K562 (cell line): ENCODE data around the gene TKTL2. TPM values are rescaled to one million over a fixed set of nuclear protein-coding genes. Genes with fewer than 3 reads are reported as not detected.

Experiments
- ARID1B ChIP-seq: fragments of 450-650 bp; IDR thresholded peaks from 2 replicates; pipeline ENCODE4 v1.6.1; 2016; ENCODE audit warnings: antibody characterized with exemption, mild to moderate bottlenecking, inconsistent platforms
- ARID2 ChIP-seq: fragments of 450-650 bp; IDR thresholded peaks from 2 replicates; pipeline ENCODE4 v1.6.1; 2017; ENCODE audit warnings: antibody characterized with exemption, mild to moderate bottlenecking
- BHLHE40 ChIP-seq: IDR thresholded peaks from 2 replicates; pipeline ENCODE4 v1.6.1; 2011; ENCODE audit warnings: low read length, improper control_type of control experiment
- CREB3L1 ChIP-seq: fragments of 450-650 bp; IDR thresholded peaks from 2 replicates; pipeline ENCODE4 v1.6.1; 2014; ENCODE audit warnings: low read depth, mild to moderate bottlenecking, moderate library complexity, borderline replicate concordance
- CXXC5 ChIP-seq: fragments of 250-450 bp; sonication (Bioruptor Pico); IDR thresholded peaks from 2 replicates; pipeline ENCODE4 v1.8.0; 2022; ENCODE audit warnings: inconsistent platforms, mild to moderate bottlenecking, moderate library complexity
- DLX4 ChIP-seq: fragments of 250-450 bp; sonication (Bioruptor Pico); IDR thresholded peaks from 2 replicates; pipeline ENCODE4 v1.6.1; 2021; ENCODE audit warnings: mild to moderate bottlenecking
- HIVEP1 ChIP-seq: fragments of 250-450 bp; sonication (Bioruptor Pico); IDR thresholded peaks from 2 replicates; pipeline ENCODE4 v1.4.0; 2020; ENCODE audit warnings: mild to moderate bottlenecking
- HOXB6 ChIP-seq: fragments of 250-450 bp; sonication (Bioruptor Pico); IDR thresholded peaks from 2 replicates; pipeline ENCODE4 v1.5.1; 2022; ENCODE audit warnings: mild to moderate bottlenecking, borderline replicate concordance
- KLF1 ChIP-seq: fragments of 450-650 bp; IDR thresholded peaks from 2 replicates; pipeline ENCODE4 v1.6.1; 2016; ENCODE audit warnings: missing genetic modification characterization, missing compliant biosample characterization
- MYBL2 ChIP-seq, 2 experiments: fragments of 450-650 bp in 1 of 2; sonication (generic) in 1 of 2; formaldehyde crosslinking in 1 of 2; IDR thresholded peaks; 2 replicates each; pipeline versions ENCODE4 v1.6.1 to v1.8.1; 2017 to 2022; ENCODE audit warnings: borderline replicate concordance in 1 of 2, inconsistent platforms in 1 of 2, low read depth in 1 of 2, mild to moderate bottlenecking in 1 of 2, missing genetic modification reagents in 1 of 2, moderate library complexity in 1 of 2
- NFIC ChIP-seq: fragments of 450-650 bp; IDR thresholded peaks from 2 replicates; pipeline ENCODE4 v1.6.1; 2017; ENCODE audit warnings: mild to moderate bottlenecking, inconsistent platforms
- NR0B1 ChIP-seq: fragments of 450-650 bp; IDR thresholded peaks from one replicate; pipeline ENCODE4 v1.6.1; 2018; ENCODE audit warnings: mild to moderate bottlenecking, moderate library complexity; ENCODE audit not compliant: partially characterized antibody
- PHB2 ChIP-seq: fragments of 450-650 bp; IDR thresholded peaks from 2 replicates; pipeline ENCODE4 v1.6.1; 2017; ENCODE audit warnings: low read depth
- POLR2G ChIP-seq: fragments of 200-400 bp; formaldehyde crosslinking; IDR thresholded peaks from 2 replicates; pipeline ENCODE4 v1.6.1; 2017; ENCODE audit warnings: low read depth, mild to moderate bottlenecking, antibody characterized with exemption, low read length, moderate library complexity
- PYGO2 ChIP-seq: fragments of 450-650 bp; IDR thresholded peaks from 2 replicates; pipeline ENCODE4 v1.6.1; 2016; ENCODE audit warnings: mild to moderate bottlenecking, missing genetic modification characterization, moderate library complexity, missing compliant biosample characterization
- SMAD3 ChIP-seq: fragments of 450-650 bp; formaldehyde crosslinking; conservative IDR thresholded peaks from 2 replicates; pipeline ENCODE4 v1.4.0; 2020; ENCODE audit warnings: mild to moderate bottlenecking
- SMARCA4 ChIP-seq: fragments of 450-650 bp; IDR thresholded peaks from 2 replicates; pipeline ENCODE4 v1.6.1; 2016
- SRSF3 ChIP-seq: fragments of 200-400 bp; formaldehyde crosslinking; IDR thresholded peaks from 2 replicates; pipeline ENCODE4 v1.6.1; 2016; ENCODE audit warnings: mild to moderate bottlenecking, low read length, moderate library complexity; ENCODE audit not compliant: insufficient read depth
- TAF9B ChIP-seq: fragments of 450-650 bp; IDR thresholded peaks from 2 replicates; pipeline ENCODE4 v1.6.1; 2018; ENCODE audit warnings: mild to moderate bottlenecking; ENCODE audit not compliant: partially characterized antibody
- TARDBP ChIP-seq: fragments of 450-650 bp; IDR thresholded peaks from 2 replicates; pipeline ENCODE4 v1.6.1; 2016
- ZBTB17 ChIP-seq: fragments of 450-650 bp; formaldehyde crosslinking; IDR thresholded peaks from 2 replicates; pipeline ENCODE4 v1.4.0; 2020; ENCODE audit warnings: mild to moderate bottlenecking
- ZC3H4 ChIP-seq: sonication (generic); formaldehyde crosslinking; IDR thresholded peaks from 2 replicates; pipeline ENCODE4 v1.9.0; 2021; ENCODE audit warnings: missing genetic modification reagents, borderline replicate concordance
- ZNF124 ChIP-seq: sonication (generic); formaldehyde crosslinking; IDR thresholded peaks from 2 replicates; pipeline ENCODE4 v1.8.1; 2022; ENCODE audit warnings: missing genetic modification reagents
- ZNF316 ChIP-seq: fragments of 450-650 bp; IDR thresholded peaks from 2 replicates; pipeline ENCODE4 v1.6.1; 2016
- ZNF583 ChIP-seq: fragments of 250-450 bp; sonication (Bioruptor Pico); IDR thresholded peaks from 2 replicates; pipeline ENCODE4 v1.4.0; 2020
- ZNF586 ChIP-seq: fragments of 450-650 bp; formaldehyde crosslinking; conservative IDR thresholded peaks from 2 replicates; pipeline ENCODE4 v1.4.0; 2020; ENCODE audit warnings: mild to moderate bottlenecking, moderate library complexity
- ZNF699 ChIP-seq: fragments of 250-450 bp; sonication (Bioruptor Pico); IDR thresholded peaks from 2 replicates; pipeline ENCODE4 v1.8.0; 2021; ENCODE audit warnings: mild to moderate bottlenecking, moderate library complexity; ENCODE audit not compliant: insufficient replicate concordance
- polyA plus RNA-seq, 8 experiments: library from polyadenylated mRNA; depleted of rRNA in 4 of 8; stranded (reverse) in 5 of 8; unstranded in 3 of 8; fragments of >200 nt; fragmentation: Nextera tagmentation in 2 of 8; fragmentation: Illumina TruSeq in 1 of 8; extraction: Ambion mirVana in 2 of 8; extraction: Trizol in 1 of 8; gene quantifications; 2 replicates each; pipeline versions ENCODE4 v1.2.1 to v1.2.3, GENCODE V29; 2011 to 2014; ENCODE audit warnings: inconsistent platforms in 1 of 8, missing spikeins in 1 of 8
- total RNA-seq, 7 experiments: library from RNA; depleted of rRNA in 6 of 7; stranded (reverse); fragments of >200 nt in 6 of 7; fragmentation: Illumina TruSeq in 2 of 7; extraction: Trizol in 2 of 7; gene quantifications; 2 replicates each; pipeline versions ENCODE4 v1.2.1 to v1.2.3, GENCODE V29; 2011 to 2021; ENCODE audit warnings: low replicate concordance in 1 of 7

Gene TKTL2
- total and polyA plus RNA-seq, 9 of the 15 experiments (the other 6 are each of a cell fraction or from before 2014, with no cell fraction given) = 0.03 to 0.31 (median 0.09) TPM; not detected in 1

- TF ChIP-seq MYBL2 (IDR thresholded peaks at IDR 0.05; ENCODE audit: low read depth) (peak; percentile 80; the same call in 1 of the 2 replicates), MYBL2 (CRISPR knock-in tag; IDR thresholded peaks at IDR 0.05; ENCODE audit: borderline replicate concordance) (no peak), BHLHE40 (no peak; the same call in 1 of the 2 replicates), PYGO2 (tag) (no peak), ZNF699 (CRISPR knock-in tag) (no peak), PHB2 (no peak), KLF1 (tag) (0 out of 2 replicates have a peak, but pooled peaks have one; percentile 27), NFIC (no peak; the same call in none of the 2 replicates), ARID1B (no peak), ARID2 (no peak), SMARCA4 (no peak), POLR2G (peak; percentile 99), ZC3H4 (peak; percentile 76; the same call in 1 of the 2 replicates), TARDBP (0 out of 2 replicates have a peak, but pooled peaks have one; percentile 20), ZNF586 (CRISPR knock-in tag) (no peak), ZBTB17 (CRISPR knock-in tag) (no peak), CREB3L1 (peak; percentile 97), CXXC5 (CRISPR knock-in tag) (peak; percentile 81), ZNF316 (no peak), SMAD3 (CRISPR knock-in tag) (peak; percentile 58; the same call in 1 of the 2 replicates), HIVEP1 (CRISPR knock-in tag) (no peak), DLX4 (CRISPR knock-in tag) (no peak), NR0B1 (no peak), HOXB6 (CRISPR knock-in tag) (no peak), TAF9B (peak; percentile 96), ZNF124 (CRISPR knock-in tag) (no peak), SRSF3 (no peak), ZNF583 (CRISPR knock-in tag) (no peak)
These were observed 21.0 kb upstream of the TKTL2 start, which contains the start of gene TMA16 (continued) for GRCh38 chr4:163494360-163495241.
